SK-N-SH treated with all-trans-retinoic acid at 6 μM for 48 hours (cell line): ENCODE measurements around the gene TRIM47.

Experiments used
- ATAC-seq: fragments of 200-7000 bp; cut with Tn5 transposase; 3 replicates; pipeline ENCODE4 v1.9.1; 2020; ENCODE audit warnings: mild to moderate bottlenecking, moderate library complexity
- ARNTL ChIP-seq: fragments of 450-650 bp; formaldehyde crosslinking; IDR thresholded peaks from 2 replicates; pipeline ENCODE4 v1.5.0; 2020; ENCODE audit warnings: low read depth, mild to moderate bottlenecking, moderate library complexity, borderline replicate concordance
- BACH2 ChIP-seq: fragments of 250-450 bp; sonication (Bioruptor Pico); IDR thresholded peaks from 2 replicates; pipeline ENCODE4 v1.9.0; 2021; ENCODE audit warnings: mild to moderate bottlenecking, borderline replicate concordance
- CREB5 ChIP-seq: fragments of 250-450 bp; sonication (Bioruptor Pico); IDR thresholded peaks from 2 replicates; pipeline ENCODE4 v1.5.1; 2020; ENCODE audit warnings: low read depth, mild to moderate bottlenecking, moderate library complexity
- CSDC2 ChIP-seq: fragments of 250-450 bp; sonication (Bioruptor Pico); IDR thresholded peaks from 2 replicates; pipeline ENCODE4 v1.5.0; 2020; ENCODE audit warnings: mild to moderate bottlenecking, moderate library complexity
- CSRNP3 ChIP-seq: fragments of 250-450 bp; sonication (Bioruptor Pico); IDR thresholded peaks from 2 replicates; pipeline ENCODE4 v1.5.1; 2021; ENCODE audit warnings: mild to moderate bottlenecking, moderate library complexity
- ESRRG ChIP-seq: fragments of 250-450 bp; sonication (Bioruptor Pico); IDR thresholded peaks from 2 replicates; pipeline ENCODE4 v1.6.1; 2021; ENCODE audit warnings: mild to moderate bottlenecking
- GLIS3 ChIP-seq: fragments of 250-450 bp; sonication (Bioruptor Pico); IDR thresholded peaks from 2 replicates; pipeline ENCODE4 v1.5.0; 2020; ENCODE audit warnings: mild to moderate bottlenecking, moderate library complexity
- ISL1 ChIP-seq: fragments of 250-450 bp; sonication (Bioruptor Pico); IDR thresholded peaks from 2 replicates; pipeline ENCODE4 v2.1.2; 2022; ENCODE audit warnings: mild to moderate bottlenecking, moderate library complexity
- OSR1 ChIP-seq: fragments of 250-450 bp; sonication (Bioruptor Pico); IDR thresholded peaks from 2 replicates; pipeline ENCODE4 v1.8.0; 2022; ENCODE audit warnings: moderate library complexity, mild to moderate bottlenecking, inconsistent platforms
- PATZ1 ChIP-seq: fragments of 250-450 bp; sonication (Bioruptor Pico); IDR thresholded peaks from 2 replicates; pipeline ENCODE4 v1.8.0; 2020; ENCODE audit warnings: mild to moderate bottlenecking, moderate library complexity, borderline replicate concordance
- POU6F1 ChIP-seq: fragments of 250-450 bp; sonication (Bioruptor Pico); IDR thresholded peaks from 2 replicates; pipeline ENCODE4 v1.8.0; 2021; ENCODE audit warnings: low read depth, mild to moderate bottlenecking, moderate library complexity, borderline replicate concordance
- PPARA ChIP-seq: fragments of 250-450 bp; sonication (Bioruptor Pico); IDR thresholded peaks from 2 replicates; pipeline ENCODE4 v1.5.0; 2020; ENCODE audit warnings: mild to moderate bottlenecking, borderline replicate concordance
- RARB ChIP-seq: fragments of 250-450 bp; sonication (Bioruptor Pico); IDR thresholded peaks from 2 replicates; pipeline ENCODE4 v1.8.0; 2021; ENCODE audit warnings: mild to moderate bottlenecking, moderate library complexity
- SNAI2 ChIP-seq: fragments of 250-450 bp; sonication (Bioruptor Pico); IDR thresholded peaks from 2 replicates; pipeline ENCODE4 v1.5.0; 2020; ENCODE audit warnings: mild to moderate bottlenecking, moderate library complexity
- TCF4 ChIP-seq: fragments of 250-450 bp; sonication (Bioruptor Pico); IDR thresholded peaks from 2 replicates; pipeline ENCODE4 v1.8.0; 2021; ENCODE audit warnings: mild to moderate bottlenecking, moderate library complexity, borderline replicate concordance
- TOX ChIP-seq: fragments of 250-450 bp; sonication (Bioruptor Pico); IDR thresholded peaks from 2 replicates; pipeline ENCODE4 v1.8.0; 2021; ENCODE audit warnings: mild to moderate bottlenecking, moderate library complexity, borderline replicate concordance
- TSHZ2 ChIP-seq: fragments of 250-450 bp; sonication (Bioruptor Pico); IDR thresholded peaks from 2 replicates; pipeline ENCODE4 v1.5.0; 2020; ENCODE audit warnings: mild to moderate bottlenecking, moderate library complexity
- ZC3H10 ChIP-seq: fragments of 250-450 bp; sonication (Bioruptor Pico); IDR thresholded peaks from 2 replicates; pipeline ENCODE4 v1.5.1; 2021; ENCODE audit warnings: mild to moderate bottlenecking, moderate library complexity
- ZFP3 ChIP-seq: fragments of 250-450 bp; sonication (Bioruptor Pico); IDR thresholded peaks from 2 replicates; pipeline ENCODE4 v1.5.0; 2020; ENCODE audit warnings: mild to moderate bottlenecking, moderate library complexity
- ZFP30 ChIP-seq: fragments of 450-650 bp; formaldehyde crosslinking; IDR thresholded peaks from 2 replicates; pipeline ENCODE4 v1.5.0; 2022; ENCODE audit warnings: mild to moderate bottlenecking, moderate library complexity
- ZNF565 ChIP-seq: fragments of 450-650 bp; formaldehyde crosslinking; conservative IDR thresholded peaks from 2 replicates; pipeline ENCODE4 v1.5.0; 2020; ENCODE audit warnings: low read depth, mild to moderate bottlenecking, moderate library complexity
- ZNF70 ChIP-seq: fragments of 450-650 bp; formaldehyde crosslinking; IDR thresholded peaks from 2 replicates; pipeline ENCODE4 v1.5.0; 2020; ENCODE audit warnings: mild to moderate bottlenecking, moderate library complexity
- ZNF8 ChIP-seq: fragments of 450-650 bp; formaldehyde crosslinking; IDR thresholded peaks from 2 replicates; pipeline ENCODE4 v1.5.0; 2020; ENCODE audit warnings: mild to moderate bottlenecking, moderate library complexity

TRIM47 gene

GRCh38 chr17:75826561-75827307 is 51.6 kb downstream of the TRIM47 start:
- no peak for ATAC-seq
- TF ChIP-seq CREB5 (CRISPR knock-in tag) (no peak), OSR1 (CRISPR knock-in tag) (no peak), SNAI2 (CRISPR knock-in tag) (no peak), ZNF8 (CRISPR knock-in tag) (no peak), ZFP3 (no peak), CSDC2 (no peak), POU6F1 (no peak), ZNF70 (no peak), TCF4 (CRISPR knock-in tag) (no peak), ZFP30 (no peak), ESRRG (CRISPR knock-in tag) (no peak), ZNF565 (no peak), ISL1 (no peak), TSHZ2 (CRISPR knock-in tag) (no peak), RARB (no peak), BACH2 (no peak), TOX (CRISPR knock-in tag) (no peak), ZC3H10 (no peak), CSRNP3 (CRISPR knock-in tag) (no peak), ARNTL (CRISPR knock-in tag) (no peak)

- ATAC-seq: no peak
- TF ChIP-seq BACH2 (no peak), ZC3H10 (no peak), TSHZ2 (CRISPR knock-in tag) (no peak), RARB (no peak), ZNF70 (no peak), ZFP30 (no peak), TOX (CRISPR knock-in tag) (no peak), POU6F1 (no peak), CREB5 (CRISPR knock-in tag) (no peak), ZFP3 (no peak), ARNTL (CRISPR knock-in tag) (no peak), GLIS3 (no peak), ISL1 (no peak), SNAI2 (CRISPR knock-in tag) (no peak), PPARA (CRISPR knock-in tag) (no peak), PATZ1 (CRISPR knock-in tag) (no peak)
Observed at GRCh38 chr17:75825748-75826370, 52.5 kb downstream of the TRIM47 start.
